ENCODE data around the gene AP1AR. TPM values are rescaled to one million over a fixed set of nuclear protein-coding genes. Genes with fewer than 3 reads are reported as not detected.

The AP1AR gene
- total and polyA plus RNA-seq, 2 of the 8 experiments (the other 6 are each of a cell fraction or from before 2014, with no cell fraction given): 5.3 to 27.7 TPM

GRCh38 chr4:112234952-112235609 lies 3.5 kb downstream of the AP1AR start:
- Histone ChIP-seq H2BK5ac (ENCODE audit: low read depth, low read length) (no peak overlapping the region), H4K20me1 (replicated peaks in 1 of 2; ENCODE audit: control insufficient read depth in 1 of 2, insufficient read depth in 2 of 2, low read length in 2 of 2) (peaks cover 3 to 6% of the 10 kb centered on the region in 2 experiments)
- TF ChIP-seq SIRT6 (IDR thresholded peaks at IDR 0.05; ENCODE audit: low read length): no peak
- TF ChIP-seq JUND (IDR thresholded peaks at IDR 0.05; ENCODE audit: low read length): peak; percentile 85
- TF ChIP-seq NRF1 (IDR thresholded peaks at IDR 0.05; ENCODE audit: low read depth, low read length): no peak
- TF ChIP-seq HDAC6 (IDR thresholded peaks at IDR 0.05; ENCODE audit: low read depth, low read length): no peak
- peak; percentile 69 to 72 for TF ChIP-seq RAD21 (IDR thresholded peaks at IDR 0.05 in 1 of 2, conservative IDR thresholded peaks at IDR 0.05 in 1 of 2; ENCODE audit: low read depth in 2 of 2, low read length in 2 of 2)
- no peak for TF ChIP-seq POU5F1 (IDR thresholded peaks at IDR 0.05; ENCODE audit: low read depth, low read length)
- TF ChIP-seq BRCA1 (IDR thresholded peaks at IDR 0.05; ENCODE audit: low read depth, low read length): no peak
- TF ChIP-seq CTCF (IDR thresholded peaks at IDR 0.05; ENCODE audit: control extremely low read depth in 1 of 3, insufficient read depth in 1 of 3, low read depth in 1 of 3, low read length in 3 of 3): peak in 2 of 3 experiments; percentile 64 to 65; a peak in 3 of 4 replicates

More at GRCh38 chr4:112234952-112235609, 3.5 kb downstream of the AP1AR start:
- no peak for FAIRE-seq
- Histone ChIP-seq H3K79me2 (ENCODE audit: control insufficient read depth in 1 of 2, insufficient read depth in 2 of 2, low read length in 2 of 2) (peaks cover 8 to 78% of the 10 kb centered on the region in 2 experiments), H3K4ac (replicated peaks; ENCODE audit: insufficient read length, low read depth, low read length) (no peak overlapping the region), H3K23me2 (ENCODE audit: low read depth, low read length) (peaks cover 7% of the 10 kb centered on the region), H4K91ac (replicated peaks; ENCODE audit: insufficient read length, low read length) (no peak overlapping the region), H3K36me3 (ENCODE audit: control insufficient read depth in 2 of 4, insufficient read depth in 4 of 4, low read length in 3 of 4) (no peaks in the 10 kb centered on the region), H3K56ac (replicated peaks; ENCODE audit: insufficient read length, low read depth, low read length) (no peak overlapping the region), H2BK12ac (ENCODE audit: low read depth, low read length) (no peak overlapping the region), H3K9me3 (ENCODE audit: insufficient read depth in 2 of 2, low read depth in 1 of 2, low read length in 1 of 2) (no peaks in the 10 kb centered on the region), H4K8ac (ENCODE audit: extremely low read depth, insufficient read depth, low read length) (no peak overlapping the region), H4K5ac (ENCODE audit: insufficient read length, low read depth, low read length) (no peak overlapping the region), H3K14ac (ENCODE audit: insufficient read length) (no peak overlapping the region), H3K18ac (ENCODE audit: extremely low read depth, low read length) (no peak overlapping the region), H2AFZ (ENCODE audit: low read length) (no peak overlapping the region), H2BK20ac (ENCODE audit: low read length) (no peak overlapping the region), H3K27me3 (replicated peaks in 1 of 4; ENCODE audit: control insufficient read depth in 3 of 4, extremely low read depth in 1 of 4, insufficient read depth in 3 of 4, low read length in 3 of 4) (no peaks in the 10 kb centered on the region), H2BK120ac (replicated peaks; ENCODE audit: low read depth, low read length) (no peak overlapping the region), H3K23ac (ENCODE audit: insufficient read length) (no peak overlapping the region), H3K27ac (ENCODE audit: low read depth, low read length) (no peak overlapping the region), H3K4me1 (replicated peaks in 1 of 4; ENCODE audit: control insufficient read depth in 3 of 4, insufficient read depth in 4 of 4, low read length in 3 of 4) (peaks cover 0 to 5% (median 0%) of the 10 kb centered on the region in 4 experiments; a peak in 2 of 7 replicates), H3K4me3 (ENCODE audit: extremely low read depth in 1 of 4, insufficient read depth in 2 of 4, low read depth in 3 of 4, low read length in 4 of 4) (no peak overlapping the region), H3K9ac (replicated peaks in 1 of 4; ENCODE audit: extremely low read depth in 1 of 4, low read depth in 3 of 4, low read length in 3 of 4) (no peak overlapping the region), H2AK5ac (ENCODE audit: low read depth, low read length) (no peak overlapping the region), H2BK15ac (ENCODE audit: low read length) (no peak overlapping the region), H3K79me1 (ENCODE audit: low read depth, low read length) (no peaks in the 10 kb centered on the region), H3K4me2 (ENCODE audit: insufficient read depth in 1 of 2, low read depth in 2 of 2, low read length in 2 of 2) (no peak overlapping the region)
- no peak for DNase-seq (ENCODE audit: low read depth in 1 of 2, low spot score in 2 of 2)
- POLR2A ChIA-PET (ENCODE audit: partially characterized antibody): interaction anchor here (0.7 to 1.4 kb wide), 2 partner anchors 74 to 174 kb away, joined by 3 to 5 read pairs; no protein-coding TSS in a partner anchor
- 60% methylated on average over 3 of the region's 3 CpGs; no CpG with 5 or more reads in 1 of the 2 experiments for WGBS, 2 experiments (ENCODE audit: extremely low coverage in 1 of 2, insufficient coverage in 1 of 2, insufficient read length in 1 of 2, insufficient replicate concordance in 2 of 2, low coverage in 1 of 2, low lambda C conversion rate in 2 of 2, missing lambda C conversion rate in 1 of 2)
- CTCF ChIA-PET (ENCODE audit: partially characterized antibody): interaction anchor here (0.7 to 8.7 kb wide), 16 partner anchors 7 to 183 kb away, joined by 3 to 97 read pairs (median 4); no protein-coding TSS in a partner anchor
